ENCODE measurements around the gene RPTOR.
A peak's percentile ranks its signal among the peaks of the same experiment; 100 is the strongest.

RPTOR gene

DNA sequence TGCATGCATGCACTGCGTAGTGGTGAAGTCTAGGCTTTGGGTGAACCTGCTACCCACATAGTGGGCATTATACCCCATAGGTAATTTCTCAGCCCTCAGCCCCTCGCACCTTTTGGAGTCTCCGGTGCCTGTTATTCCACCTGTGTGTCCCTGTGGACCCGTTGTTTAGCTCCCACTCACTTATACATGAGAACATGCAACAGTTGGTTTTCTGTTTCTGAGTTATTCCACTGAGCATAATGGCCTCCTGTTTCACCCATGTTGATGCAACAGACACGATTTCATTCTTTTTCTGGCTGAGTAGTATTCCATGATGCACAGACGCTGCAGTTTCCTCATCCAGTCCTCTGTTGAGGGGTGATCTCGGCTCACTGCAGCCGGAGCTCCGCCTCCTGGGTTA, 305.5 kb downstream of the RPTOR start:
- no peak for DNase-seq (ENCODE audit: low read depth)

DNA sequence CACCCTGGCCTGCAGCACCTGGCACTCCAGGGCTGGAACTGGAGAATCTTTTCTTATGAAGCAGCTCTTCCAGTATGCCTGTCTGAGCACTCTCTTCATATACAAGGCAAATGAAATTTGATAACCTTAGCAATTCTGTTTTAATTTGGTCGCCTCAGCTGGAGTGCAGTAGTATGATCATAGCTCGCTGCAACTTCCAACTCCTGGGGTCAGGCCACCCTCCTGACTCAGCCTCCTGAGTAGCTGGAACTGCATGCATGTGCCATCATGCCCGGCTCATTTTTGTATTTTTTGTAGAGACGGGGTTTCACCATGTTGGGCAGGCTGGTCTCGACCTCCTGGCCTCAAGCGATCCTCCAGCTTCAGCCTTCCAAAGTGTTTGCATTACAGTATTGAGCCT, 306.2 kb downstream of the RPTOR start:
- no peak for DNase-seq (ENCODE audit: low read depth)

DNA sequence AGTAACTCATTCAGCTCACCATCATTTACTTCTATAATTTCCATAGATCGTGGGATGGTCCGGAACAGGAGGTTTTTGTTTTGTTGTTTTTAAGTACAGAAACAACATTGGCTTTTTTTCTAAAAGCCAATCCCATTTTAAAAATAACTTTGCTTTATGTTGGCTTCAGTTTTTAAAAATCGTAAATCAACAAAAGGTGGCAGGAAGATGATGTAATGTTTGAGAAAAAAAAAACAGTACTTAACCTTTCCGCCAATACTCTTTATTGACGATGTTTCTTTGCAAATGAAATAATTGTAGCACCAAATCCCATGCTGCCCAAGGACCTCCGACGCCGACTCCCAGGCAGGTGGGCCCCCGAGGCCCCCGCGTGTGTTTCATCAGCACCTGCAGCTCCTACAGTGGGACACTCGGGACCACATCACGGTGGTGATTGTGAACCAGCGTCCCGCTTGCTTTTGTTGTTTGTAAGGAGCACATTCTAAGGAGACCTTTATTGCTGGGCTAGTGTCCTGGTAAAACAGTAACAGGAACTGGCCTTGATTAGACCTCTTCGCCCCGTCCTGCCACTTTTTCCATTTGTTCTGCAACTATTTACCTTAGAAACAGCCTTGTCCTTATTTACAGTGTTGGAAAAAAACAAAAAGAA, 306.8 kb downstream of the RPTOR start:
- DNase-seq (ENCODE audit: low read depth), result no peak

DNA sequence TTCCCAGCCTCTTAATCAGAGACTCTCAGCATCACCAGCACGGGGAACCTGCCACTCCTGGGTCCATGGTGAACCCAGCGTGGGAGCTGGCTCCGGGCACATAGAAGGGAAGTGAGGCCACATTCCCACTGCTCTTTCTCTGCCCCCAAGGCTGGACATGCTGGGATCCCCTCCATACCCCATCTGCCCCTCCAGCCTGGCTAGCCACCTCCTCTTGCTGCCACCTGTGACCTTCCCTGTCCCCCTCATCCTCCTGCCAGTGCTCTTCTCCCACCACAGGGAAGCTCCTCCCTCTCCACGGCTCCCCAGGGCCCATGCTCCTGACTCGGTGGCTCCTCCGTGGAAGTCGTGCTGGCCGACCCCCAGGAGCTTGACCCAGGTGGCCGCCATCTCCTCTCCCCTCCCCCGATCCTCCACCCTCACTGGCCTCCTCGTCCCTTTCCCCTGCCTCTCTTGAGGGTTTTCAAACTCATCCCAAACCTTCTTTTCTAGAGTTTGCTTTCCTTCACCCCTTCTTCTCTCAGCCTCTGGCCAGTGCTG, 307.9 kb downstream of the RPTOR start:
- DNase-seq (ENCODE audit: low read depth), result no peak

DNA sequence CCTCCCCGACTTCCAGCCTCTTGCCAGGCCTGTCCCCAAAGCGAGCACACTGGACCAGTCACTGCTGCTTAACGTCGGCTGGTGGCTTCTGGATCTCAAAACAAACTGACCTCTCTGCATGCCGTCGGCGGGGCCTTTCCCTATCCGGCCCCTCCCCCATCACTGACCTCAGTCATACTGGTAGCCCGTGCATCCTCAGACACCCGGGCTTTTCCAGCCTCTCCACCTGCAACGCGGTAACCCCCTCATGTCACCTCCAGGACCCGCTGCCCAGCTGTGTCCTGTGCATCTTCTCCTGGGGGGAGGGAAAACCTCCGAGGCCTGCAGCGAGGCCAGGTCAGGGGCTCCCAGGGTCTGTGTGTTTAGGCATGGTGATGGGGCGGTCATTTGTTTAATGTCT, 308.4 kb downstream of the RPTOR start:
- no peak for DNase-seq (ENCODE audit: low read depth)

DNA sequence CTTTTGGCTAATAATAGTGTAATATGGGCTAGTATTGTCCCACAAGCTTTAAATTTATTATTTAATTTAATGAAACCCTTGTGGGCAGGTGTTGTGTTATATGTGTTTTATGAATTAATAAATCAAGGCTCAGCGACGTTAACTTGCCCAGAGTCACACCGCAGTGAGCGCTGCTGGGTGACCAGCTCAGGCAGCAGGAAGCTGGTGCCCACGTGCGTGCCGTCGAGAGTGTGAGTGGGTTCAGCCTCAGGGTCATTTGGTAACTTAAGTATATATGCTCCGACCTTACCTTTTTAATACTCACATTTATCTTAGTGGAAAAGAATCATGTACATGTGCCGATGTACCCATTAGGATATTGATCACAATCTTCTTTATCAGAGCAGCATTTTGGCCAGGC, 309.6 kb downstream of the RPTOR start:
- no peak for DNase-seq (ENCODE audit: low read depth)

DNA sequence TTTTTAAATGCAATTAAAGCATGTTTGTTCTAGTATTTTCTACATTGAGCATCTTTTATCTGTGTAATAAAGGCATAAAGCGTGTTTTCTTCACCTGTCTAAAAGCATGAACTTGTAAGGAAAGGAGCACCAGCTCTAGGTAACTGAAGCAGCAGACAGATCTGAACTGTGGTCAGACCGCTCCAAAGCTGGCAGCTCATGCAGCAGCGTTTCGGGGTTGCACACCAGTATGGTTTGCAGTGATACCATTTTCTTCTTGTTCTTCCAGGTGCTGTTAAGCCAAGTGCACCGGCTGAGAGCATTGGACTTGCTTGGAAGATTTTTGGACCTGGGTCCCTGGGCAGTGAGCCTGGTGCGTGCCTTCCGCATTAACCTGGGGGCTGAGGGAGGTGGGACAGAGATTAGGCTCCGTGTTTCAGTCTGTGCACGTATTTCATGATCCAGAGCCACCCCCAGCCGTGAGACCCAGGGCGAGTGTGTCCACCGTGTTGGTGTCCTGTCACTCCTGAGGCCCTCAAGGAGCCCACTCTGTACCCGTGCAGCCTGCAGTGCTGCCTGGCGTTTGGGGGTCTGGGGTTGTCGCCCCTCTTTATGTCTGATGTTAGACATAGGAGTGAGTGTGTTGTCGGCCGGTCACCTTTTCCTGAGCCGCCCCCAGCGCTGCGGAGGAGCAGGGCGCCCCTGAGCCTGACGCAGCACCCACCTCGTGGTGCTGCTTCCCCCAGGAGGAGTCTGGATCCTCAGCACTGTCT, 310.7 kb downstream of the RPTOR start:
- DNase-seq (ENCODE audit: low read depth), result no peak

DNA sequence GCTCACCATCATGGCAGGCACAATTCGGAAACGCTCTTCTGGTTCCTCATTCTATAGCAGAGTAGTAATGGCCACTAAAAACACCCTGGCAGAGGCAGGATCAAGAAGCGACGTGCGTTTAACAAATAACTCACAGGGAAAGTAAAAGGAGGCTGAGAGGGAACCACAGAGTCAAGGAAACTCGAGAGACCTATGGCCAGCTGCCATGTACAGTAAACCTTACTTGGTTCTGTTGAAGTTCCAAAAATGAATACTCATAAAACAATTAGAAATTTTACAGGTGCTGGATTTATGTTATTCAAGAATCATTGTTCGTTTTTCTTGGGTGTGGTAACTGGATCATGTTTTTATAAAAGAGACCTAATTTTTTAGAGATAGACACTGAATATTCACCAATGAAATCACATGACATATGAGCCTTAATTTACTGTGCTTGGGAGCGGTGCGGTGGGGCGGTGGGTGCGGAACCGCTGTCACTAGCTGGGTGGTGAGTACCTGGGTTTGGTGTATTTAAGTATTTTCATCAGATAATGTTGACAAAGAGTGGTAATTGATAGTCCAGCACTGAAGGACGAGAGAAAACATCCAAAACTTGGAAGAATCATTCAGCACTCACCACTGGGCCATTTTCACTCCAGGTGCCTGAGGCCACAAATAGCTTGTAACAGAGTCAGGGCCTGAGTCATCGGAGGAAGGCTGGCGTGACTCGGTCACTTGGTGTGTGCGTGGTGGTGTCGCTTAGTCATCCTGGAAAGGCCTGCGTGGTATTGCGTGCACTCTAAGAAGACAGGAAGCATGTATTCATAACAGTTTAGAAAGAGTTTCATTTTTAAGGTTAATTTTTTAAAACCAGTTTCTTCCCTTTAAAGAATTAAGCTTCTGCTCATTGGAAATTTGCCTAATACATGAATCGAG, 311.6 kb downstream of the RPTOR start:
- peak; percentile 76 for DNase-seq (ENCODE audit: low read depth)

DNA sequence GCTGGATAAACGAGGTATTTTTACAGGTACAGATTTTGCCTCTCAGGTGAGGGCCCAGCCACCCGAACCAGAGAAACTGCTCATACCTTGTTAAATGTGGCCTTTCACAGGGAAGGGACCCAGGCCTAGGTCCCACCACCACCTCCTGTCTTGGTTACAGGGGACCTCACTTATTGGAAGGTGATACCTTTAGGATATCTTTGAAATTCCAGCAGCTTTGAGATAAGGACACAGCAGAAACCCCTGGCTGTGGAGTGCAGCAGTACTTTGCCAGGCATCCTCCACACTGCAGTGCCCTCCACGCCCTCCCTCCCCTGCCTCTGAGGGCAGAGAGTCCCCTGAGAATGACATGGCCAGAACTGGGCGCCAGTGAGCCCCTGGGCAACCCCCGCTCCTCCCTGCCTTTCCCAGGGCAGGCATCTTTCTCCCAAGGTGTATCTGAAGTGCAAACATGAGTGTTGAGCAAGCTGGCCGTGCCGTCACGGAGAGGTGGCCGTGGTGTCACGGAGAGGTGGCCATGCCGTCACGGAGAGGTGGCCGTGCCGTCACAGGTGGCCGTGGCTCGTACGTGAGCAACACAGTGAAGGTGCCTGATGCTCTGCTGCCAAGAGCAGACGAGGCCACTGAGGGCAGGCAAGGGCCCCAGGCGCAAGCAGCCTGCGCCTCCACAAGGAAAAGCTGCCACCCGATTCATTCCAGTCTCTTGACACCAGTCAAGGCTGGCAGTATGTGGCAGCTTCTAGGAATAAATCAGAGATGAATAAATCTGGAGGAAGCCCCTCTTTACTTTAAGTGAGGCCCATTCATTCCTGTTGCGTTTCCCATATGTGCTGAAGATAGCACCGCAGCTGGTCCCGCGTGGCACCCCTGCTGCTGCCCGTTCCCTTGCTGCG, 312.5 kb downstream of the RPTOR start:
- DNase-seq (ENCODE audit: low read depth), result no peak

DNA sequence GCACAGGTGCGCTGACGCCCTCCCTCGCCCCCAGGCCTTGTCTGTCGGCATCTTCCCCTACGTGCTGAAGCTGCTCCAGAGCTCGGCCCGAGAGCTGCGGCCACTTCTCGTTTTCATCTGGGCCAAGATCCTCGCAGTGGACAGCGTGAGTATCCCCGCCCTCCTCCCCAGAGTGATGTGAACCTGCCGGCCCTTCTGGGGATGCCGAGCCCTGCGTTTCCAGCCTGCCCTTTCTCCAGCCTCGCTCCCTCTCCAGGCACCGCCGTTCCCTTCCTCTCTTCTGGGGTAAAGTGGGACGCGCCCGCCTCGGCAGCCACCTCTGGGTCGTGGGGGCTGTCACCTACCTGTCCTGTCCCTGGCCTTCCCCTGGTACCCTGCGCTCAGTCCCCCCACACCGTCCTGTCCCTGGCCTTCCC, 313.1 kb downstream of the RPTOR start:
- no peak for DNase-seq (ENCODE audit: low read depth)

DNA sequence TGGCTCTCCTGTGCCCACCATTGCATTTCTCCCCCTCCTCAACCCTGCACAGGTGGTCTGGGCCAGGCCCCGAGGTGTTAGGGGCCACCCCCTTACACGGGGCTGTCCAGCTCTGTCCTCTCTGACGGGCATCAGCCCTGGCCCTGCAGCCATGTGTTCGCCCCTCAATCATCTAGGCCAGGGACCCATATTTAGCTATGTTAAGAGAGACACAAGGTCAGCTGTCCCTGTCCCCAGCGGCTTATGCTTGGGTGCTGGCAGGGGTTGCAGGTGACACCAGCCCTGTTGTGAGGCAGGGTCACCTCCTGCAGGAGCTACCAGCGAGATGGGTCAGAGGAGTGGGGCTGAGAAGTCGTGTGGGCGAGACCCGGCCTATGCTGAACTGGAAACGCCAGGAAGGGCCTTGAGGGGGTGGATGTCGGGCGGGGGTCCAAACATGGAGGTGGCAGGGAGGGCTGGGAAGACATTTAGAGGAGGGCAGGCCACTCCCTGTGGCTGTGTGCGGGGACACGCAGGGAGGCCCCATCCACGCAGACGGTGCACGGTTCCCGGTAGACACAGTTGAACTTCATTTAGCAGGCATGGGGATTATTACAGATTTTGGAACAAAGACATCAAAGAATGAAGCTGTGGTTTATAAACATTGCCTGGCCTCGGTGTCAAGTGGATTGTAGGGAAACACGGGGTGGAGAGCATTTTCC, 313.8 kb downstream of the RPTOR start:
- no peak for DNase-seq (ENCODE audit: low read depth)

DNA sequence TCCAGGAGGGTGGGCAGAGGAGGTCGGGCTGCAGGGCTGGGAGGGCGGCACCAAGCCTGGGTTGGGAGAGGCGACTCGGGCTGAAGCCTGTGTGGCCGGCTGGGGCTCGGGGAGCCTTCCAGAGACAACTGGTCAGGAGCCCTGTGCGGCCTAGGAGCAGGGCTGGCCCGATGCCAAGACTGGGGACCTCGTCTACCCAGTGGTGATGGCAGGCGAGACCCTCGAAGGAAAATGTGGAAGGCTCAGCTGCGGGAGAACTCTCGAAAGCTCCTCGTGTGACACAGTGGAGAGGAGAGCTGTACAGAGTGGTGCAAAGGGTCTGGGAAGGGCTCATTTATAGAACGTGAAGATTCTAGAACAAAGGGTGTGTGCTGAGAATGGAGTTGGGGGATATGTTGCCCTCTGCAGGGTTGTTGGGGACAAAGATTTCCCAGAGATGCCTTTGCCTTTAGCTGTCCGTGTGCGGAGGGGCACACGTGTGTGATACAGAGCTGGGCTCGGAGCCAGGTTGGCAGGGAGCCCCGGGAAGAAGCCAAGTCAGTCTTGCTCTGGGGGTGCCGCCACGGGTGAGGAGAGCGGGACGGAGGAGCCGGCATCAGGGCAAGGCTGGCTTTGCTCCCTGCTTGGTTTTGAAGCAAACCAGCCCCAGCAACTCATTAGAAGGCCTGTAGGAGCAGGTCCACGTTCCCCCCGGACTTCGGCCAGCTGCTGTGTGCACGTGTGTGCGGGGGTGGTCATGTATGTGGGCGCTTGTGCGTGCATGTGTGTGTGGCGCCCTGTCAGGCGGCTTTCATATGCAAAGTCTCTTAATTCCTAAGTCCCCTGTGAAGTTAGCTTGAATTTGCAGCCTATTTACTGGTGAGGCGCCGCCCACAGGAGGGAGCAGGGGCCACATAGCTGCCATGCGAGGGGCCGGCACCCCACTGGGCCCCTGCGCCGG, 314.6 kb downstream of the RPTOR start:
- DNase-seq (ENCODE audit: low read depth), result peak; percentile 87

DNA sequence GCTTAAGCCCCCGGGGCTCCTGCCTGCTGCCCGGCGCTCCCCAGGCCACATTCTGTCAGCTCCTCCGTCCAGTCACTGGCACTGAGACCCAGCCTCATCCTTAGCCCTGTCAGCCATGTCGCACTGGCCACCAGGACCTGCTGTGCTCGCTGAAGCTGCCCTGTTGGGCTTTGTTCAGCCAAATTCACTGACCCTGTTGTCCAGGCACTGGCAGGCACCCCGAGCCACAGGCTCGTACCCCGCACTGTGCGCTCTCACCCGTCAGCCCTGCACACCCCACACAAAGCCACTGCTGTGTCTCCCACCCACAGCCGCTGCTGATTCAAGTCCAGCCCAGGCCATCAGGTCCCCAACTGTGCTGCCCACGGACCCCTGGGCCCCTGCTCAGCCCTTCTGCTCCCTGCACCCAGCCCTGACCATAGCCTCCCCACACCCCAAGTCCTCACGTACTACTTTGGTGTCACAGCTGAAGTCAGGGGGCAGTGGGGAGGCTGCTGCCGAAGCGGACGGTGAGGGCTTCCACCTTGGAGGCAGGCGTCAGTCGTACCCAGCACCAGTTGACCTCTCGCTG, 315.5 kb downstream of the RPTOR start:
- no peak for DNase-seq (ENCODE audit: low read depth)

DNA sequence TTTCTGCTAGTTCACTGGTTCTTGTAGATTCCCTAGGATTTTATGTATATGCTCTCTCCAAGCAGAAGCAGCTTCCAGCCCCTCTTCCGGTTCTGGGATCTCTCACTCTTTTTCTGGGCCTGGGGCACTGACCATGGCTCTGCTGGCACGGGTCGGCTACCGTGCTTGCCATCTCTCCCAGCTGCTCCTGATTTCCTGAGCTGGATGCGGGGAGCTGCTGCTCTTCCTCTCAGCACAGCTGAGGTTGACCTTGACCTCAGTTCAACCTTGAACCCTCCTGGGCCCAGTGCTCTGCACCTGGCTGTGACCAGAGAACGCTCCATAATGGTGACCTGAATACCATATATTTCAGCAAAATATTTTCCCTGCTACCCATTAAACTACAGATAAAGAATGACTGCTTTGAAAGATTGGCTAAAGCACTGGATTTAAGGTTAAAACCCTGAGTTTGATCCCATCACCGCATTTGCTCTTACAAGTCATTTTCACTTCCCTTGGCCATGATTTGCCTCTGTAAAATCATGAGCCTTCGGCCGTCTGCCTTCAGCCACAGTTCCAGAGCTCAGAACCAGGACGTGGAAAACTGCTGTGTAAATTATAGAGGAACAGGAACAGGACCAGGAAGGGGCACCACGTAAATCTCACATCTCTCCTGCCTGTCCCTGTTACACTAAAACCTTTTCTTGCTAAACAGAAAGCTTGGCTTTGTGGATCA, 316.2 kb downstream of the RPTOR start:
- DNase-seq (ENCODE audit: low read depth), result no peak

DNA sequence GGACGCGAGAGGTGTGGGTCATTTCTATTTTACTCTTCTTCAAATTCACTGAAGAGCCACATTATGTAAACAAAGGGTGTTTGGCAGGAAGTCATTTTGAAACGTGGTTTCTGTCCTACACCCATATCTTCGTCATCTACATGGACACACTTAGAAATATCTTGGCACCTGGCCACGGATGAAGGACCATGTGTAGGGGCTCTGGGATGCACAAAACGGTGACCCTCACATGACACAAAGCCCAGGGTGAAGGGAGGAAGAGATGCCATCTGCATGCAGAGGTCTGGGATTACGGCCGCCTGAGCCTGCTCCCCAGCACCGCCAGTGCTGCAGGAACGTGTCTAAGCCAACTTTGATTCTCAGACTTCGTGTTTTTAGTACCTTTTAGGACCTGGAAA, 316.8 kb downstream of the RPTOR start:
- DNase-seq (ENCODE audit: low read depth), result no peak

DNA sequence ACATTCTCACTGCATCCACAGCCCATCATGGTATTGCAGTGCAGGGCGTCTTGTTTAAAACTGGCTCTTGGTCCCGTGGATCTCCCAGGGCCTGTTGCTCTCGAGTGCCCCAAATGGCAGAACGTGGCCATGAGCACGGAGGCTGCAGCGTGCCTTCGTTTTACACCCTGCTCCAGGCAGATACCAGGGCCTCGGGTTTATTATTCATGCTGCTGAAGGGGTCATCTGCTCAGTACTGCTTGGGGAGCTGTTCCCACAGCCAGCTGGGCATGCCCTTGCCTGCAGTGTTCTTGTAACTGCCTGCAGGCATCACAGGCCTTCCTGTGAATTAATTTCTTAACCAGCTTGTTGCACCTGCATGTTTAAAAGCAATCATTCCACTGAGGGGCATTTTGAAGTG, 317.3 kb downstream of the RPTOR start:
- peak; percentile 13 for DNase-seq (ENCODE audit: low read depth)

DNA sequence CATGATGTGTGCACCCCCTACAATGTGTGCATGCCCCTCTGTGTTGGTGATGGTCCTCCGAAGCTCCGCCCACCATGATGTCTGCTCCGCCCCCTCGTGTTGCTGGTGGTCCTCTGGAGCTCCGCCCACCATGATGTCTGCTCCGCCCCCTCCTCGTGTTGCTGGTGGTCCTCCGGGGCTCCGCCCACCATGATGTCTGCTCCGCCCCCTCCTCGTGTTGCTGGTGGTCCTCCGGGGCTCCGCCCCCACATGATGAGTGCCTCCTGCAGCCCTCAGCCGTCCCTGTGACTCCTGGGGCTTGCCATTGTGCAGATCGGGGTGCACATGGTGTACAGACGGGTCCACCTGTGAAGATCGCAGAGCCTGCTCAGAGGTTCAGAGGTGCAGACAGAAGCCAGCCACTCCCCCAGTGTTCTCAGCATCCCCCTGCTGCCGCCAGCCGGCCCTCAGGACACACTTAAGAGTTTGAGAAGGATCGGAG, 317.9 kb downstream of the RPTOR start:
- DNase-seq (ENCODE audit: low read depth), result no peak

DNA sequence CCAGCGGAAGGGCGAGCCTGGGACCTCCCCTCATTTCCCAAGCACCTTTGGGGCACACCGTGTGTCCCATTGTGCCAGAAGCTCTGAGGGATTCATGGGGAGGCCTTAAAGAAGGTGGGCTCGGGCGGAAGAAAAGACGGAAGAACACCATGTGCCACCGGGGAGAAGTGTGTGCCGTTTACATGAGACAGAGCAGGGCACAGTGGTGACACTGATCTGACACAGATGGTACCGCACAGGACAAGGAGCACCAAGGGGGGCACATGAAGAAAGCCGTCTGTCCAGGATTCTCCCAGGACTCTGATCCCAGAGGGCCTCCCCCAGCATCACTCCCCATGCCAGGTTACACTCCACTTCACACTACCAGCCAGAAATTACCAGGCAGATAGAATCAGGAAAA, 318.3 kb downstream of the RPTOR start:
- DNase-seq (ENCODE audit: low read depth), result no peak

DNA sequence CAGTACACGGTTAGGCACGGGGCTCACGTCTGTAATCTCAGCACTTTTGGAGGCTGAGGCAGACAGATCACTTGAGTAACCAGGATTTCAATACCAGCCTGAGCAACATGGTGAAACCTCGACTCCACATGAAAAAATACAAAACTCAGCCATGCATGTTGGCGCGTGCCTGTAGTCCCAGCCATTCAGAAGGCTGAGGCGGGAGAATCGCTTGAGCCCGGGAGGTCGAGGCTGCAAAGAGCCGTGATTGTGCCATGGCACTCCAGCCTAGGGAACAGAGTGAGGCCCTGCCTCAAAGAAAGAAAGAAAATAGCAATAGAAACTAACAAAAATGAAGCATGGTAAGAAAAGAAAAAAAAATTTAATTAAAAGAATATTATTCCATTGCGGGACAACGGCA, 319.0 kb downstream of the RPTOR start:
- no peak for DNase-seq (ENCODE audit: low read depth)

Measured in fibroblast of the conjunctiva (primary cell).